Jurkat, Clone E6-1 (cell line): ENCODE data around the gene RACGAP1.
"Not testable (repeated sequence)": the region's sequence is repeated elsewhere in the genome, so short reads cannot be mapped to it uniquely, and the experiment has no call there.

ENCODE experiments used
- DNase-seq: peaks from one replicate; pipeline ENCODE4 v3.0.0-alpha.2; 2011; ENCODE audit warnings: low read depth, low spot score
- H3K4me3 ChIP-seq: 2 replicates; pipeline ENCODE4 v1.5.1; 2011; ENCODE audit warnings: mild to moderate bottlenecking, low read length, control low read depth, moderate library complexity

RACGAP1 gene

DNA sequence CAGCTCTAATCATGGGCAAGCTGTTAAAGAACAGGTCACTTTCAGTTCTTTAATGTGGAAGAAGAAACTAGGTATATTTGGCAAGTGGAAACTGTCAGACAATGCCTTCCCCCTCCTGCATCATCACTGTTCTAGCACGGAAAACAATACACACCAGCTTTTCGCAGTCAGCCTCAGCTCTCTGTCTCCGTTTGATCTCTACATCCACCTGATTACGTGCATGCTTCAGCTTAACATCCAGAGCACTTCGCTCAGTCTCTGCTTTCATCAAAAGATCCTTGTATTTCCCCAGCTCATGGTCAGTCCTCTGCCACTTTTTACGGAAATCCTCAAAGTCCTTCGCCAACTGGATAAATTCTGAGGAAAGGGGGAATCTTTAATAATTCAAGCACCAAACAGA lies 19.0 kb downstream of the RACGAP1 start:
- DNase-seq, result no peak
- H3K4me3 ChIP-seq, result no peak overlapping the region

GRCh38 chr12:50005175-50005574 lies 20.1 kb downstream of the RACGAP1 start:
- no peak for DNase-seq
- H3K4me3 ChIP-seq, result no peak overlapping the region

GRCh38 chr12:50004696-50005095 lies 20.6 kb downstream of the RACGAP1 start:
- no peak for DNase-seq
- H3K4me3 ChIP-seq, result no peak overlapping the region

- H3K4me3 ChIP-seq, result no peak overlapping the region
- no peak for DNase-seq
Observed at GRCh38 chr12:50003595-50003994, 21.7 kb downstream of the RACGAP1 start.

- no peak overlapping the region for H3K4me3 ChIP-seq
- no peak for DNase-seq
Observed at GRCh38 chr12:49998453-49998852, 26.8 kb downstream of the RACGAP1 start.

DNA sequence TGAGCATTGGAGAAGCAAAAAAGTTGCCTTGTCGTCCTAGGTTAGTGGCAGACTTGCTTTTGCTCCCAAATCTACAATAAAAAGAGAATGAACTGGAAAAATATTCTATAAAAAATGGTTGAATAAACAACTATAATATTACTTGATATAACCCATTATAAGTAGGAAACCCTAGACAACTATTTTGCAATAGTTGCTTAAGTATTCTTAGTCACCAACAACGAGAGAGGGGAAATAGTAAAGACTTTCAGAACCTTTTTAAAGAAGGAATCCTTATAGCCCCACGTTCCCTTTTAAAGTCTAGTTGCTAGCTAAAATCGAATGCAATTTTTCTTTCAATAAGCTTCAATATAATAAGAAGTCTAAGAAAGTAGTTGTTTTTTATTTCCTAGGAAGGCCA lies 35.0 kb downstream of the RACGAP1 start:
- DNase-seq, result no peak
- no peak overlapping the region for H3K4me3 ChIP-seq

DNA sequence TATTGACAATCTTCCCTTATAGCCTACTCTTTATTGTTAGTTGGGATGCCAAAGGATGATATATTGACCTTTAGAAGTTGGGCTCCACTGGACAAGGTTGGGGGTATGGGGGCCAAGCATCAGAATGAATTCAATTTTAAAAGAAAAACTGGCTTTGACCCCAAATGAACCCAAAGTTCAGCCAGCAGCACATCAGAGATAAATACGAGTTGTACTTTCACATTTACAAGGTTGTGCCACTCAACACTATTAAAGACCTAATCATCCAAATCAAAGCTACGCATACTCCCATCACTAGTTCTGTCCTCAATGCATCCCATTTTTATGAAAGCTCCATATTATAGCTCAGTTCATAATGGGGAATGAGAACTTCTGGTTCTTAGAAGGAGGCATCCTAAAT lies 35.9 kb downstream of the RACGAP1 start:
- not testable (repeated sequence) for DNase-seq, H3K4me3 ChIP-seq

DNA sequence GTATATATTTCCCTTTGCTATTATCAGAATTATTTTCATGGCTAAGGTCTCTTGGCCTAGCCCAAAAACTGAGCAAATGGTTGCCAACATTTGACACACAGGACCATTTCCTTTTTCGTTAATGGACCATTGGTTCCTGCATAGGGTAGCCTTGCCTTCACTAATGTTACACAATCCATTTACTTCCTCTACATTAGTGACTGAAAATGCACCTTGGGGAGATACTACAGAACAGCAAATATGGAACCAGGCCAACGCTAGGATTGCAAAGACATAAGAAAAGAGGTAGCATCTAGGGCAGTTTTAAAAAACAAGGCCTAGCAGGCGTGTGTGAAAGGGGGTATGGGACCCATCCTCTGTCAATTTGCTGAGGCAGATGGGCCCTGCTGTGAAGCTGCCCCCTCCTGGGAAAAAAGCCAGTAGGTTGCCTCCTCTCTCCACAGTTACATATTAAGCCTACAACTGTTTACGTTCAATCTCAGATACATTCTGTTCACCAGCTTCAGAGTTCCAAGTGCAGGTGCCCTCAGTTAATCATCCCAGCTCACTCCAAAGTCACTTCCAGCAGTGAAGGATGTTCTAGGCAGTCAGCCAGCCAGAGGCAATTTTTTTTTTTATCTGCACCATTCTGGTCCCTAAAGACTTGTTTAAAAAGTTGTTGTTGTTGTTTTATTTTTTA lies 37.5 kb downstream of the RACGAP1 start:
- DNase-seq, result no peak

DNA sequence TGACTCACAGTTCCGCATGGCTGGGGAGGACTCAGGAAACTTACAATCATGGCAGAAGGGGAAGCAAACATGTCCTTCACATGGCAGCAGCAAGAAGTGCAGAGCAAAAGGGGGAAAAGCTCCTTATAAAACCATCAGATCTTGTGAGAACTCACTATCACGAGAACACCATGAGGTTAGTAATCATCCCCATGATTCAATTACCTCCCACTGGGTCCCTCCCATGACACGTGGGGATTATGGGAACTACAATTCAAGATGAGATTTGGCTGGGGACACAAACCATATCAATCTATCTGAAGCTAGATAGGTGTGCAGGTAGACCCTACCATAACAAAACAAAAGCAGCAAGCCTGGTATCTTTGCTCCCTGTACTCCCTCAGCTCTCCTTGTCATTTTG lies 38.8 kb downstream of the RACGAP1 start:
- not testable (repeated sequence) for H3K4me3 ChIP-seq, DNase-seq

More for the DNA sequence above, 37.5 kb downstream of the RACGAP1 start:
- H3K4me3 ChIP-seq, result no peak overlapping the region

- no peak overlapping the region for H3K4me3 ChIP-seq
- no peak for DNase-seq
Observed at GRCh38 chr12:49985981-49986380, 39.3 kb downstream of the RACGAP1 start.

GRCh38 chr12:49984476-49985359 lies 40.6 kb downstream of the RACGAP1 start:
- H3K4me3 ChIP-seq, result no peak overlapping the region
- no peak for DNase-seq

- DNase-seq, result no peak
- no peak overlapping the region for H3K4me3 ChIP-seq
Observed at GRCh38 chr12:49983892-49984291, 41.4 kb downstream of the RACGAP1 start.

- DNase-seq, result no peak
- H3K4me3 ChIP-seq, result no peak overlapping the region
Observed at GRCh38 chr12:49982246-49983087, 42.8 kb downstream of the RACGAP1 start.

- H3K4me3 ChIP-seq, result no peak overlapping the region
- DNase-seq, result no peak
Observed at GRCh38 chr12:49980501-49981349, 44.6 kb downstream of the RACGAP1 start.

- DNase-seq, result no peak
- H3K4me3 ChIP-seq, result no peak overlapping the region
Observed at GRCh38 chr12:49979791-49980190, 45.5 kb downstream of the RACGAP1 start.

DNA sequence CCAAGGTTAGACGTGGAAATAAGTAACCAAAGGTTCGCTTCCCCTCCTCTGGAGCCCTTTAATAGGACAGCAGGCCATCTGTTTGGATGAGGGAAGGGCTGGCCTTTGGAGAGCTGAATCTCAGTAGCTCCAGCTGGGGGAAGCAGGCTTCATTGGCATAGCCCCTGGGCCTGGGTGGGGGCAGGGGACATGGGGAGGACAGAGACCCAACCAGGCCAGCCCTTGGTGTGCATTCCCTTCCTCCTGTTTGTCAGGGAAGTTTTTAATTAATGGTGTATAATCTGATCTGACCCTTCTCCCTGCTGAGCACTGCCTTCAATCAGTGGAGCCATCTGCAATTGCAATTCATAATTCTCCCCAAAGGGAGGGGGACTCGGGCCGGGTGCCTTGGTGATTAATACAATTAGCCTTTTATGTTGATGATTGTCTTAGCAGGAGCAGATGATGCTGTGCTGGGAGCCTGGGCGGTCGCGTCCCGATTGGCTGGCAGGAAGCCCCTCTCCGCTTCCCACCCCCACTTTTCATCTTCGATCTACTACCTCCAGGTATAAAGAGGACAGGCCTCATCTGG lies 46.2 kb downstream of the RACGAP1 start:
- no peak for DNase-seq

DNA sequence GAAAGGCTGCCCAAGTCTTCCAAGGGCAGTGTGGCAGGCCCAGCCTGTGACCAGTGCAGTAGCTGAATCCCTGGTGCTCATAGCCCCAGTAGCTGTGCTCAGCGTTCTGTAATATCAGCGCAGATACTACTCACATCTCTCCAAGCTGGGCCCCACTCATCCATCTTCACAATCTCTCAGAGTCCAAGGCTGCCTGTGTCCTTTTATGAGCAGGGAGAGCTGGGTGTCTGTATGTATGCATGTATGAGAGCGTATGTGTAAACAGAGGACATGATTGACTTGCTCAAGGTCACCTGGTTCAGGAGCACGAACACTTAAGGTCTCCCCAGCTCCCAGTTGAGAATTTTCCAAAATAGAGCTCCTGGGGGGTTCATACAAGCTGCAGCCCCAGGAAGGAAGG lies 47.2 kb downstream of the RACGAP1 start:
- no peak overlapping the region for H3K4me3 ChIP-seq
- no peak for DNase-seq

More for the DNA sequence above, 46.2 kb downstream of the RACGAP1 start:
- H3K4me3 ChIP-seq, result no peak overlapping the region

DNA sequence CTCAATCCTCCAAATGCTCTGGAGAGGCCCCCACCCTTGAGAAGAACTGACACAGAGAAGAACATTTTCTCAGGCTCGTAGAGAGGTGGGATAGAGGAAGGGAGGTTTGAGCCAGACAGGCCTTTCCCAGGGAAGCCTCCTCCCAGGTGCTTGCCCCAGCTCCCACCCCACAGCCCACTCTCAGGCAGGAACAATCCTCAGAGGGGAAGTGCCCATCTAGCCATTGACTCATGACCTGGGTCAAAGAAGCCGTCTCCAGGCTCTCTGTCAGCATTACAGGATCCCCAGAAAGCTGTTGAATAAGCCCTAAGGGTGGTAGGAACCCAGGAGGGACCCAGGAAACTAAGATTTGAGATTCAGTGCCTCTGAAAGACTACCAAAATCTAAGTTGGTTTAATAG lies 48.7 kb downstream of the RACGAP1 start:
- no peak for DNase-seq
- H3K4me3 ChIP-seq, result no peak overlapping the region
